SK-N-SH (cell line): Measurements from ENCODE around the gene DLG1. TPM values are rescaled to one million over a fixed set of nuclear protein-coding genes. Genes with fewer than 3 reads are reported as not detected.

ENCODE experiments used
- CTCF ChIA-PET: fragments of 300-600, 350-600 bp; formaldehyde crosslinking; extraction: SDS; loops from one replicate; lab custom pipeline; 2021; lab: Yijun Ruan, JAX
- POLR2A ChIA-PET: fragments of 350-600 bp; sonication (Branson Sonifier 250); formaldehyde crosslinking; extraction: SDS; loops from one replicate; lab custom pipeline; 2020; ENCODE audit warnings: antibody characterized with exemption, inconsistent platforms; lab: Yijun Ruan, JAX
- DNase-seq: peaks from one replicate; pipeline ENCODE4 v3.0.0; 2012
- H2AFZ ChIP-seq: fragments of 200-600 bp; sonication (generic); 2 replicates; pipeline ENCODE4 v1.8.1; 2016; ENCODE audit warnings: antibody characterized with exemption, mild to moderate bottlenecking, low read depth
- H3F3A ChIP-seq: fragments of 200-600 bp; sonication (generic); replicated peaks from 2 replicates; pipeline ENCODE3; 2016; ENCODE audit warnings: antibody characterized with exemption, mild to moderate bottlenecking; ENCODE audit not compliant: insufficient read depth
- H3K27ac ChIP-seq, 2 experiments: fragments of 200-500 bp in 1 of 2; fragments of 200-600 bp in 1 of 2; sonication (Bioruptor generic) in 1 of 2; sonication (generic), shearing (Covaris generic) in 1 of 2; 2 replicates each; pipeline versions ENCODE4 v1.5.1 to v1.6.1; 2014 to 2016; ENCODE audit warnings: low read depth in 2 of 2, inconsistent platforms in 1 of 2, low read length in 1 of 2, mild to moderate bottlenecking in 1 of 2, mixed read lengths in 1 of 2
- H3K27me3 ChIP-seq: fragments of 200-600 bp; sonication (generic), shearing (Covaris generic); 2 replicates; pipeline ENCODE4 v1.6.1; 2016; ENCODE audit warnings: mixed run types; ENCODE audit not compliant: insufficient read depth
- H3K36me3 ChIP-seq, 2 experiments: fragments of 200-500 bp in 1 of 2; fragments of 200-600 bp in 1 of 2; sonication (Bioruptor generic) in 1 of 2; sonication (generic) in 1 of 2; replicated peaks in 1 of 2; 2 replicates each; pipeline versions ENCODE3 to v1.5.1; 2014 to 2016; ENCODE audit warnings: low read length in 1 of 2, mild to moderate bottlenecking in 1 of 2; ENCODE audit not compliant: insufficient read depth in 2 of 2, control insufficient read depth in 1 of 2
- H3K4me1 ChIP-seq, 2 experiments: fragments of 200-500 bp in 1 of 2; fragments of 200-600 bp in 1 of 2; sonication (Bioruptor generic) in 1 of 2; sonication (generic), shearing (Covaris generic) in 1 of 2; 2 replicates each; pipeline versions ENCODE4 v1.5.1 to v1.6.1; 2014 to 2016; ENCODE audit warnings: low read depth in 1 of 2, low read length in 1 of 2, mixed run types in 1 of 2; ENCODE audit not compliant: insufficient read depth in 2 of 2, control insufficient read depth in 1 of 2
- H3K4me2 ChIP-seq: fragments of 200-600 bp; sonication (generic), shearing (Covaris generic); 2 replicates; pipeline ENCODE4 v1.6.1; 2017; ENCODE audit warnings: mixed run types
- H3K4me3 ChIP-seq, 2 experiments: fragments of 200-500 bp in 1 of 2; fragments of 200-600 bp in 1 of 2; sonication (Bioruptor generic) in 1 of 2; sonication (generic), shearing (Covaris generic) in 1 of 2; 2 replicates each; pipeline versions ENCODE4 v1.5.1 to v1.8.1; 2014 to 2016; ENCODE audit warnings: low read depth in 2 of 2, inconsistent platforms in 1 of 2, low read length in 1 of 2, mild to moderate bottlenecking in 1 of 2, mixed read lengths in 1 of 2, moderate library complexity in 1 of 2
- H3K79me2 ChIP-seq: fragments of 200-600 bp; sonication (generic); 2 replicates; pipeline ENCODE4 v1.8.1; 2017; ENCODE audit warnings: mild to moderate bottlenecking; ENCODE audit not compliant: insufficient read depth
- H3K9ac ChIP-seq: fragments of 200-600 bp; sonication (generic); 2 replicates; pipeline ENCODE4 v1.6.1; 2017; ENCODE audit warnings: mixed run types
- H3K9me2 ChIP-seq: fragments of 200-600 bp; sonication (generic); 2 replicates; pipeline ENCODE4 v1.6.1; 2017; ENCODE audit warnings: mixed run types
- H3K9me3 ChIP-seq: fragments of 200-600 bp; sonication (generic); 2 replicates; pipeline ENCODE4 v1.6.1; 2017; ENCODE audit warnings: mixed run types, mild to moderate bottlenecking, moderate library complexity
- H4K20me1 ChIP-seq: fragments of 200-600 bp; sonication (generic); 2 replicates; pipeline ENCODE4 v1.6.1; 2017; ENCODE audit warnings: mild to moderate bottlenecking, mixed run types; ENCODE audit not compliant: insufficient read depth
- CHD2 ChIP-seq: fragments of 150-350 bp; IDR thresholded peaks from 2 replicates; pipeline ENCODE4 v1.6.1; 2018; ENCODE audit warnings: low read length; ENCODE audit not compliant: partially characterized antibody
- ELF1 ChIP-seq: IDR thresholded peaks from 2 replicates; pipeline ENCODE4 v1.4.0; 2012
- EZH2phosphoT487 ChIP-seq: fragments of 200-600 bp; sonication (generic); IDR thresholded peaks from 2 replicates; pipeline ENCODE4 v1.6.1; 2017; ENCODE audit warnings: low read depth, mixed run types, mild to moderate bottlenecking, antibody characterized with exemption, moderate library complexity, borderline replicate concordance
- FOXM1 ChIP-seq: IDR thresholded peaks from 2 replicates; pipeline ENCODE4 v1.4.0; 2012; ENCODE audit warnings: low read depth, mild to moderate bottlenecking
- RAD21 ChIP-seq: IDR thresholded peaks from 2 replicates; pipeline ENCODE4 v1.6.1; 2012; ENCODE audit warnings: mild to moderate bottlenecking, low read length
- REST ChIP-seq: IDR thresholded peaks from 2 replicates; pipeline ENCODE4 v1.6.1; 2012; ENCODE audit warnings: mild to moderate bottlenecking, low read depth, low read length, moderate library complexity
- TCF12 ChIP-seq: IDR thresholded peaks from 2 replicates; pipeline ENCODE4 v1.4.0; 2012
- ZBTB33 ChIP-seq: IDR thresholded peaks from 2 replicates; pipeline ENCODE4 v1.4.0; 2012; ENCODE audit warnings: low read depth, borderline replicate concordance
- WGBS: methylation state at CpG from one replicate; pipeline ENCODE4 v1.1.6; 2017; ENCODE audit warnings: low lambda C conversion rate; 5-methylcytosine and 5-hydroxymethylcytosine counted together
- polyA plus RNA-seq, 3 experiments: library from polyadenylated mRNA; depleted of rRNA; stranded (reverse); fragments of >200 nt; gene quantifications; 2 replicates each; pipeline ENCODE4 v1.2.3, GENCODE V29; 2012

The DLG1 gene
- polyA plus RNA-seq, 1 of the 3 experiments (the other 2 are of a cell fraction), result 16.5 TPM

- TF ChIP-seq FOXM1 (no peak), CHD2 (no peak), TCF12 (no peak)
Observed at GRCh38 chr3:197041875-197042488, 256.4 kb downstream of the DLG1 start (continued).

GRCh38 chr3:197040658-197041057, 257.8 kb downstream of the DLG1 start:
- no peaks in the 10 kb centered on the region for H3K4me1 ChIP-seq
- H2AFZ ChIP-seq, result no peak overlapping the region
- CTCF ChIA-PET, result interaction anchor here (7.6 kb wide), 1 partner anchor 10 kb away, joined by 71 read pairs; the partner anchor contains the start of gene MELTF
- H3K9me3 ChIP-seq, result no peaks in the 10 kb centered on the region
- TF ChIP-seq REST, result no peak
- TF ChIP-seq RAD21, result no peak
- no peak for TF ChIP-seq CHD2
- no peak for TF ChIP-seq EZH2phosphoT487
- TF ChIP-seq ZBTB33, result no peak
- no peak for TF ChIP-seq ELF1
- TF ChIP-seq, all 33 proteins: peak for 0
- Histone ChIP-seq H3K36me3 (peaks cover 33 to 34% of the 10 kb centered on the region in 2 experiments), H3K4me2 (no peak overlapping the region), H4K20me1 (no peaks in the 10 kb centered on the region), H3F3A (peaks cover 9% of the 10 kb centered on the region), H3K27ac (no peak overlapping the region), H3K9me2 (no peaks in the 10 kb centered on the region), H3K9ac (no peak overlapping the region), H3K4me3 (no peak overlapping the region), H3K79me2 (no peaks in the 10 kb centered on the region), H3K27me3 (no peaks in the 10 kb centered on the region)
- POLR2A ChIA-PET, result no interaction called here
- 78% methylated on average over 4 of the region's 4 CpGs for WGBS
- DNase-seq, result no peak
